CD4-positive, CD25-positive, alpha-beta regulatory T cell (primary cell): ENCODE results near the gene EIF4EBP3. TPM values are rescaled to one million over a fixed set of nuclear protein-coding genes. Genes with fewer than 3 reads are reported as not detected.

ENCODE experiments used
- ATAC-seq, 2 donors: fragments of 150-1000 bp; cut with Tn5 transposase; one replicate each; pipeline ENCODE4 v1.10.0; 2021; ENCODE audit warnings: low read depth in 2 of 2, moderate number of reproducible peaks in 2 of 2, moderate library complexity in 1 of 2
- DNase-seq, 3 donors: peaks; one replicate each; pipeline versions ENCODE4 v3.0.0 to v3.0.0-alpha.2; 2012 to 2022; ENCODE audit warnings: mixed read lengths in 1 of 3
- H3K27ac ChIP-seq: one replicate; pipeline ENCODE4 v1.7.0; 2013; ENCODE audit warnings: mild to moderate bottlenecking, low read length; ENCODE audit not compliant: insufficient read depth, poor library complexity, severe bottlenecking
- H3K27me3 ChIP-seq: one replicate; pipeline ENCODE4 v1.7.0; 2013; ENCODE audit warnings: low read length; ENCODE audit not compliant: control insufficient read depth, insufficient read depth
- H3K36me3 ChIP-seq: one replicate; pipeline ENCODE4 v1.7.0; 2013; ENCODE audit warnings: mild to moderate bottlenecking, low read length, moderate library complexity; ENCODE audit not compliant: control insufficient read depth, insufficient read depth
- H3K4me1 ChIP-seq: 2 replicates; pipeline ENCODE4 v1.7.0; 2013; ENCODE audit warnings: mild to moderate bottlenecking, low read length; ENCODE audit not compliant: insufficient read depth, control insufficient read depth, poor library complexity, severe bottlenecking
- H3K4me3 ChIP-seq: one replicate; pipeline ENCODE4 v1.7.0; 2013; ENCODE audit warnings: low read depth, mild to moderate bottlenecking, low read length, moderate library complexity
- H3K9me3 ChIP-seq, 2 experiments: 1 replicate in 1 of 2; 2 replicates in 1 of 2; pipeline ENCODE4 v1.7.0; 2013; ENCODE audit warnings: low read length in 2 of 2, mild to moderate bottlenecking in 1 of 2, moderate library complexity in 1 of 2; ENCODE audit not compliant: control insufficient read depth in 2 of 2
- H3K27ac Mint-ChIP-seq, 3 donors: one replicate each; pipeline ENCODE4 v1.8.0; 2020 to 2022; ENCODE audit warnings: mild to moderate bottlenecking in 3 of 3, mixed read lengths in 3 of 3, moderate library complexity in 2 of 3
- H3K27me3 Mint-ChIP-seq: one replicate; pipeline ENCODE4 v1.8.0; 2022; ENCODE audit warnings: mild to moderate bottlenecking, mixed read lengths
- H3K36me3 Mint-ChIP-seq: one replicate; pipeline ENCODE4 v1.8.0; 2020; ENCODE audit warnings: mixed read lengths
- H3K4me1 Mint-ChIP-seq, 4 donors: one replicate each; pipeline ENCODE4 v1.8.0; 2020 to 2022; ENCODE audit warnings: mixed read lengths in 4 of 4, mild to moderate bottlenecking in 1 of 4
- H3K4me3 Mint-ChIP-seq, 4 donors: one replicate each; pipeline ENCODE4 v1.8.0; 2020 to 2022; ENCODE audit warnings: mild to moderate bottlenecking in 4 of 4, mixed read lengths in 4 of 4, moderate library complexity in 3 of 4
- H3K9me3 Mint-ChIP-seq, 7 donors: one replicate each; pipeline ENCODE4 v1.8.0; 2020 to 2022; ENCODE audit warnings: mixed read lengths in 7 of 7, mild to moderate bottlenecking in 3 of 7, moderate library complexity in 2 of 7
- polyA plus RNA-seq, 4 donors: library from polyadenylated mRNA; unstranded; fragments of 300-500 nt; fragmentation: Illumina TruSeq; gene quantifications; one replicate each; pipeline ENCODE4 v1.2.3, GENCODE V29; 2021
- total RNA-seq: library from RNA; stranded (reverse); gene quantifications from one replicate; pipeline ENCODE4 v1.2.3, GENCODE V29; 2022

Gene EIF4EBP3
- total and polyA plus RNA-seq, 5 donors from 2014 or later = 11.8 to 44.7 (median 38.5) TPM

DNA sequence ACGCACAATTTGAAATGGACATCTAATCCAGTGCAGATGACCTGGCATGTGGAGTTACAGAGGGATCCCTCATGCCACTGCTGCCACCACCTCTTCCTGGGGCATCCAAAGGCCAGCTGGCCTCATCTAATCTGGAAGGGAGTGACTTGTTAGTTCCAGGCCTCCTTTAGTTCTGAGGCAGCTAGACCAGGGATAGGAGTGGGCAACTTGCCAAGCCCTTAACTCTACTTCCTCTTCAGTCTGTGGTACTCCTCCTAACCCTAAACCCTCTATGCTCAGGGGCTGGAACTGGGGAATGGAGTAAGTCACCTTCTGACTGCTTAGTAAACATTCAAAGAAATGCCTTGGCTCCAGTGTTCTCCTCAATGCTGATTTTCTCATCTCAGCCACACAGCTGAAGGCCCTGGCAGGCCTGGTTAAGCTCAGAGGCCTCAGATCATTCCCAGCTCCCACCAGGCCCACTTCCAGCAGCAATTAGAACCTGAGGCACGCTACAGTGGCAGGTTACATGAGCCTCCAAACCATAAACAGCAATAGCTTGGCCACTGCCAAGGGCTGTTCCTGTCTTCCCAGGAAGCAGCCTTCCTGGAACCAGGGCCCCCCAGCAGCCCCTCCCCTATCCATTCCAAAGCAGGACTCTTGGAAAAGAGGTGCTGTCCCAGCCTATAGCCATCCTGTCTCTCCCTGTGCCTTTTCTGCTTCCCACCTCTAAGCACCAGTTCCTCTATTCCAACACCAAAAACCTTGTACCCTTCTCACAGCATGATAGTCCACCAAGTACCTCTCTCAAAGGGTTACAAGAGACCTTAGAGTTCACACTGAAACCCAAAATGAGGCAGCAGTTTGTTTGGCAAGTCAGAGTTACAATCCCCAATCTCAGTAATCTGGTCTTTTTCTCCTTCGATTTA, 2.0 kb downstream of the EIF4EBP3 start:
- Histone ChIP-seq H3K27me3 (no peaks in the 10 kb centered on the region), H3K36me3 (peaks cover 30% of the 10 kb centered on the region), H3K9me3 (no peaks in the 10 kb centered on the region), H3K4me1 (peaks cover 32% of the 10 kb centered on the region), H3K4me3 (no peak overlapping the region), H3K27ac (peak overlapping the region; percentile 87)
- peak overlapping the region; percentile 43 to 93 (median 86) for H3K4me3 Mint-ChIP-seq
- ATAC-seq (no peak), DNase-seq (no peak)
- peak overlapping the region; percentile 96 to 97 (median 97) for H3K27ac Mint-ChIP-seq
- H3K36me3 Mint-ChIP-seq = peaks cover 39% of the 10 kb centered on the region
- H3K27me3 Mint-ChIP-seq = no peaks in the 10 kb centered on the region
- H3K9me3 Mint-ChIP-seq = no peaks in the 10 kb centered on the region
- peaks cover 28 to 61% (median 42%) of the 10 kb centered on the region in 4 donors for H3K4me1 Mint-ChIP-seq

DNA sequence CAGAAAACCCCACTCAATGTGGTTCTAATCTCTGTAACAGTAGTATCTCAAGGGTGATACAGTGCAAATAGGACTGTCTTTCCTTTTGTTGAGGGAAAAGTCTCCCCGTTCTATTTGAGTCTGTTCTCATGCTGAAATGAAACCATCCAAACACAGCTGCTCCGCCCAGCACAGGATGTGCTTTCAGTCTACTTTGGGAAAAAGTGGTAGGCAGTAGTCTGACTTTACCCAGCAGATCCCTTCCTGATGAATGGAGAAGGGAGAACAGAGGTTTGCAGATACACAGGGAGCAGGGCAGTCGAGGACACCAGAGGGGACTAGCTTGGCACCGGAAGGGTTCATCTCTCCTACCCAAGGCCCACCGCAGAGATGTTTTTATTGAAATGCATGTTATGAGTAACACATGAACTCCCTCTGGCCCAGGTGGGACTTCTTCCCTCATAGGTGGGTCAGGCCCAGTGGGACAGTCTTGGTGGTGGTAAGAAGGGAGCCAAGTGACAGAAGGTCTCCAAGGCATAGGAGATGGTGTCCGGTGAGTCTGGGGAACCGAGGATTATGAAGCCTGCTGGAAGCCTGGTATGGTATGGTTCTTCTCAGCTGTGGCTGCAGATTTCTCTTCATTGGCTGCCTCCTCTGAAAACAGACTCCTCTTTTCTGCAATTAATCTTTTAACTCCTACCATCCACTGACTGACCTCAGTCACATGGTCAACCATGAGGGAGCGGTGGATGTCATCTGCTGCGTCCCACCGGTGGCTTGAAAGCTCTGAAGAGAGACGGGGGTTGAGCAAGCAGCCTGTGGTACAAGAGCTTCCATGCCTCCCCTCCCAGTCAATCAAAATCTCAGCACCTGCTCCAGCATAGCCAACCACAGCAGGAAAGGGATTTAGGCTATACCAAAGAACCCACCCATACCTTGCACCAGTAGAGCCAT, 3.0 kb downstream of the EIF4EBP3 start:
- H3K4me1 ChIP-seq = peaks cover 33% of the 10 kb centered on the region
- H3K27me3 ChIP-seq = no peaks in the 10 kb centered on the region
- peaks cover 28 to 70% (median 45%) of the 10 kb centered on the region in 4 donors for H3K4me1 Mint-ChIP-seq
- H3K4me3 Mint-ChIP-seq = peak overlapping the region in 3 of 4 donors; percentile 30 to 81 (median 57)
- DNase-seq (no peak), ATAC-seq (no peak)
- peak overlapping the region; percentile 19 for H3K27ac ChIP-seq
- H3K9me3 ChIP-seq = no peaks in the 10 kb centered on the region
- H3K27ac Mint-ChIP-seq = peak overlapping the region; percentile 90 to 97 (median 97)
- no peaks in the 10 kb centered on the region for H3K9me3 Mint-ChIP-seq
- H3K27me3 Mint-ChIP-seq = no peaks in the 10 kb centered on the region
- peaks cover 29% of the 10 kb centered on the region for H3K36me3 ChIP-seq
- H3K4me3 ChIP-seq = no peak overlapping the region
- H3K36me3 Mint-ChIP-seq = peaks cover 37% of the 10 kb centered on the region

DNA sequence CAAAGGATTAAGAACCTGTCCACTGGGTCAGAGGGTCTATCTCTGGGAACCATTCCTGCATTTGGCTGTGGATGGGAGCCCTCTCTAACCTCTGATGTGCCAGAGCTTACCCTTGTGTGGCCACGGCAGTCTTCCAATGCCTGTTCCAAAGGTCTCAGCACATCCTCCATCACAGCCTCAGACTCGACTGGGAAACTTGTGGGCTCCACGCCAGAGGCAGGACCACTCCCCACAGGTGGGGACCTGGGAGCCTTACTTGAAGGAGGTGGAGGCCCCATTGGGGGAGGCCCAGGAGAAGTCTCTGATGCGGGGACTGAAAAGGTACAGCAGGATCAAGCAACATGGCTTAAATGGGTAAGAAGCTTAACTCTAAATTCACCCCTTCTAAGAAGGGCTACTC, 4.4 kb downstream of the EIF4EBP3 start:
- H3K4me3 ChIP-seq = no peak overlapping the region
- DNase-seq (no peak), ATAC-seq (no peak)
- peaks cover 47% of the 10 kb centered on the region for H3K4me1 ChIP-seq
- H3K9me3 Mint-ChIP-seq = no peaks in the 10 kb centered on the region
- no peaks in the 10 kb centered on the region for H3K27me3 ChIP-seq
- H3K27ac Mint-ChIP-seq = peak overlapping the region in 1 of 3 donors; percentile 74
- H3K27me3 Mint-ChIP-seq = no peaks in the 10 kb centered on the region
- H3K27ac ChIP-seq = peak overlapping the region; percentile 17
- peaks cover 29% of the 10 kb centered on the region for H3K36me3 ChIP-seq
- peaks cover 40% of the 10 kb centered on the region for H3K36me3 Mint-ChIP-seq
- peaks cover 37 to 82% (median 58%) of the 10 kb centered on the region in 4 donors for H3K4me1 Mint-ChIP-seq
- no peaks in the 10 kb centered on the region for H3K9me3 ChIP-seq
- H3K4me3 Mint-ChIP-seq = peak overlapping the region in 1 of 4 donors; percentile 67

DNA sequence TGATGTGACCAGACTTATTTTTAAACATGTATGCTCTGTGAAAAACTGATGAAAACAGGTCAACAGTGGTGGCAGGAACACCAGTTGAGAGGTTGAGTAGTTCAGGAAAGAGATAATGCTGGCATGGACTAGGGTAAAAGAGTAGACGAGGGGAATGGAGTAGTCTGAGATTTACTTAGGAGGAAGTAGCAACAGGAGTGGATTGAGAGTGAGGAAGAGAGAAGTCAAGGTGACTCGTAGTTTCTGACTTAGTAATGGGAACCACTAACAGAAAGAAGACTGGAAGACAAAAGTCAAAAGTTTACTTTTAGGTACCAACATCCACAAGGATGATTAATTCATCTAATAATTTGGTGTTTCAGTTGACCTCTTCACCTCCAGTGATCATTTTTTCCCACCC, 6.2 kb downstream of the EIF4EBP3 start:
- no peaks in the 10 kb centered on the region for H3K27me3 ChIP-seq
- H3K4me3 ChIP-seq = no peak overlapping the region
- peaks cover 36% of the 10 kb centered on the region for H3K4me1 ChIP-seq
- peak overlapping the region; percentile 74 to 94 (median 88) for H3K27ac Mint-ChIP-seq
- DNase-seq = no peak
- ATAC-seq = no peak
- H3K4me1 Mint-ChIP-seq = peaks cover 33 to 80% (median 51%) of the 10 kb centered on the region in 4 donors
- H3K36me3 Mint-ChIP-seq = peaks cover 40% of the 10 kb centered on the region
- H3K27ac ChIP-seq = no peak overlapping the region
- H3K9me3 Mint-ChIP-seq = no peaks in the 10 kb centered on the region
- peaks cover 29% of the 10 kb centered on the region for H3K36me3 ChIP-seq
- no peaks in the 10 kb centered on the region for H3K9me3 ChIP-seq
- H3K27me3 Mint-ChIP-seq = no peaks in the 10 kb centered on the region
- H3K4me3 Mint-ChIP-seq = peak overlapping the region; percentile 4 to 58 (median 17)

GRCh38 chr5:140554454-140554853, 7.0 kb downstream of the EIF4EBP3 start:
- H3K27me3 ChIP-seq = no peaks in the 10 kb centered on the region
- H3K36me3 ChIP-seq = peaks cover 25% of the 10 kb centered on the region
- H3K4me3 ChIP-seq = no peak overlapping the region
- Mint-ChIP-seq H3K4me3 (peak overlapping the region in 2 of 4 donors; percentile 1 to 58), H3K9me3 (no peaks in the 10 kb centered on the region), H3K27ac (peak overlapping the region in 2 of 3 donors; percentile 72 to 88), H3K27me3 (no peaks in the 10 kb centered on the region), H3K4me1 (peaks cover 33 to 74% (median 46%) of the 10 kb centered on the region in 4 donors), H3K36me3 (peaks cover 35% of the 10 kb centered on the region)
- H3K27ac ChIP-seq = no peak overlapping the region
- DNase-seq (no peak), ATAC-seq (no peak)
- H3K9me3 ChIP-seq = no peaks in the 10 kb centered on the region
- peaks cover 34% of the 10 kb centered on the region for H3K4me1 ChIP-seq

DNA sequence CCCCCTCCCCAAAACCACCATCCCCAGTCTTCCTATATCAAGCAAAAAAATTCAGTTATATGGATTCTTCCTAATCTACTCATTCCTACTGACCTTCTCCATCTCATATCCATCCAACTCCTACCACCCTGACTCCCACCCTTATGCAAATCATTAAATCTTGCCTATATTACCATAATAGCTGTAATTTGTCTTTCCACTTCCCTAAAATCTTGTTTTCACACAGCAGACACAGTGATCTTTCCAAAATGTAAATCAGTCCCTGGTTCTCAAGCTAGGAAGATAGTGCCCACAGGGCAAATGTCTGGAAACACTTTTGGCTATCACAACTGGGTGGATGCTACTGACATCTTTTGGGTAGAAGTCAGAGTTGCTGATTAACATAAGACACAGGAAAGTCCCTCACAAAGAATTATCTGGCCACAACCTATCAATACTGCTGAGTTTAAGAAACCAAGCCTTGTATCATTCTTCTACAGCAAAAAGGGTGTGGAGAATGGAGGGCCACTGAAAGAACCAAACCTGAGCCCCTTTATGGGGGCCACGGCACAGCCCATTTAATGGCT, 8.4 kb downstream of the EIF4EBP3 start:
- no peaks in the 10 kb centered on the region for H3K27me3 ChIP-seq
- Mint-ChIP-seq H3K27ac (peak overlapping the region in 2 of 3 donors; percentile 97), H3K36me3 (peaks cover 27% of the 10 kb centered on the region), H3K27me3 (no peaks in the 10 kb centered on the region), H3K9me3 (no peaks in the 10 kb centered on the region), H3K4me3 (peak overlapping the region; percentile 92 to 98 (median 94)), H3K4me1 (peaks cover 30 to 64% (median 42%) of the 10 kb centered on the region in 4 donors)
- peaks cover 27% of the 10 kb centered on the region for H3K4me1 ChIP-seq
- no peak for ATAC-seq
- peak overlapping the region; percentile 90 for H3K27ac ChIP-seq
- peaks cover 22% of the 10 kb centered on the region for H3K36me3 ChIP-seq
- no peak for DNase-seq
- H3K4me3 ChIP-seq = peak overlapping the region; percentile 88
- no peaks in the 10 kb centered on the region for H3K9me3 ChIP-seq

GRCh38 chr5:140556438-140556837, 9.0 kb downstream of the EIF4EBP3 start:
- H3K4me3 Mint-ChIP-seq = peak overlapping the region; percentile 92 to 98 (median 94)
- peak overlapping the region; percentile 90 for H3K27ac ChIP-seq
- no peaks in the 10 kb centered on the region for H3K27me3 ChIP-seq
- H3K27ac Mint-ChIP-seq = peak overlapping the region; percentile 34 to 97 (median 97)
- H3K4me1 ChIP-seq = peaks cover 27% of the 10 kb centered on the region
- H3K36me3 Mint-ChIP-seq = peaks cover 21% of the 10 kb centered on the region
- no peak for ATAC-seq
- no peaks in the 10 kb centered on the region for H3K9me3 ChIP-seq
- DNase-seq = peak in 2 of 3 donors; percentile 17 to 50
- H3K27me3 Mint-ChIP-seq = no peaks in the 10 kb centered on the region
- H3K4me3 ChIP-seq = peak overlapping the region; percentile 88
- peaks cover 20% of the 10 kb centered on the region for H3K36me3 ChIP-seq
- H3K9me3 Mint-ChIP-seq = no peaks in the 10 kb centered on the region
- H3K4me1 Mint-ChIP-seq = peaks cover 27 to 65% (median 42%) of the 10 kb centered on the region in 4 donors
